HG03108 (cell line): ENCODE data around the gene TPK1.
"Not testable (repeated sequence)": the region's sequence is repeated elsewhere in the genome, so short reads cannot be mapped to it uniquely, and the experiment has no call there.

ENCODE experiments used
- ATAC-seq: cut with Tn5 transposase; IDR thresholded peaks from one replicate; pipeline ENCODE4 v1.9.1; 2021; ENCODE audit warnings: moderate library complexity; ENCODE audit not compliant: unreplicated experiment

TPK1 gene

GRCh38 chr7:144824360-144824759 is 11.5 kb downstream of the TPK1 start:
- ATAC-seq: no peak

- ATAC-seq: no peak
These were observed 13.6 kb downstream of the TPK1 start for GRCh38 chr7:144822223-144822622.

- peak; percentile 46 for ATAC-seq
These were observed 14.8 kb downstream of the TPK1 start for GRCh38 chr7:144821067-144821466.

- ATAC-seq: no peak
These were observed 15.3 kb downstream of the TPK1 start for GRCh38 chr7:144820552-144820951.

GRCh38 chr7:144819566-144819965 is 16.3 kb downstream of the TPK1 start:
- no peak for ATAC-seq

- peak; percentile 84 for ATAC-seq
These were observed 17.3 kb downstream of the TPK1 start for GRCh38 chr7:144818511-144818910.

- ATAC-seq: no peak
These were observed 18.9 kb downstream of the TPK1 start for GRCh38 chr7:144817001-144817400.

GRCh38 chr7:144814299-144814698 is 21.6 kb downstream of the TPK1 start:
- ATAC-seq: no peak

- ATAC-seq: peak; percentile 74
These were observed 23.2 kb downstream of the TPK1 start for GRCh38 chr7:144812379-144813283.

GRCh38 chr7:144805627-144806239 is 30.1 kb downstream of the TPK1 start:
- no peak for ATAC-seq

- ATAC-seq: not testable (repeated sequence)
These were observed 35.0 kb downstream of the TPK1 start for GRCh38 chr7:144800678-144801436.

GRCh38 chr7:144796919-144797318 is 38.9 kb downstream of the TPK1 start:
- ATAC-seq: no peak

GRCh38 chr7:144792050-144792449 is 43.8 kb downstream of the TPK1 start:
- ATAC-seq: no peak

GRCh38 chr7:144791488-144791887 is 44.4 kb downstream of the TPK1 start:
- no peak for ATAC-seq

- no peak for ATAC-seq
These were observed 48.7 kb downstream of the TPK1 start for GRCh38 chr7:144787127-144787526.

- ATAC-seq: no peak
These were observed 49.3 kb downstream of the TPK1 start for GRCh38 chr7:144786522-144786921.

- no peak for ATAC-seq
These were observed 49.8 kb downstream of the TPK1 start for GRCh38 chr7:144786079-144786478.

- ATAC-seq: no peak
These were observed 50.3 kb downstream of the TPK1 start for GRCh38 chr7:144785521-144785920.

GRCh38 chr7:144784943-144785342 is 50.9 kb downstream of the TPK1 start:
- ATAC-seq: no peak

- no peak for ATAC-seq
These were observed 51.4 kb downstream of the TPK1 start for GRCh38 chr7:144784441-144784840.

- ATAC-seq: no peak
These were observed 53.0 kb downstream of the TPK1 start for GRCh38 chr7:144782883-144783282.
